Calu3 (cell line): ENCODE measurements around the gene SKA3. TPM values are rescaled to one million over a fixed set of nuclear protein-coding genes. Genes with fewer than 3 reads are reported as not detected.
"Not testable (repeated sequence)": the region's sequence is repeated elsewhere in the genome, so short reads cannot be mapped to it uniquely, and the experiment has no call there.

Experiments used
- BruUV-seq: library from RNA; stranded (reverse); fragments of 400-500 nt; replicated peaks from 2 replicates; lab custom pipeline; 2021; lab: Mats Ljungman, UMichigan
- CTCF ChIA-PET: fragments of 300-600 bp; sonication (Branson Sonifier 250); formaldehyde crosslinking; loops from one replicate; lab custom pipeline; 2022; ENCODE audit warnings: antibody characterized with exemption; lab: Charles Lee
- DNase-seq: peaks from one replicate; pipeline ENCODE4 v3.0.0; 2022
- H3K27ac Mint-ChIP-seq: one replicate; pipeline ENCODE4 v1.8.0; 2022; ENCODE audit warnings: mixed read lengths; ENCODE audit not compliant: unreplicated experiment
- H3K27me3 Mint-ChIP-seq: one replicate; pipeline ENCODE4 v1.8.0; 2022; ENCODE audit warnings: mixed read lengths; ENCODE audit not compliant: unreplicated experiment
- H3K36me3 Mint-ChIP-seq: one replicate; pipeline ENCODE4 v1.8.0; 2022; ENCODE audit warnings: mild to moderate bottlenecking, moderate library complexity, mixed read lengths; ENCODE audit not compliant: insufficient read depth, unreplicated experiment
- H3K4me1 Mint-ChIP-seq: one replicate; pipeline ENCODE4 v1.8.0; 2022; ENCODE audit warnings: mild to moderate bottlenecking, low read depth, mixed read lengths; ENCODE audit not compliant: unreplicated experiment
- H3K4me3 Mint-ChIP-seq: one replicate; pipeline ENCODE4 v1.8.0; 2022; ENCODE audit warnings: mild to moderate bottlenecking, low read depth, moderate library complexity, mixed read lengths; ENCODE audit not compliant: unreplicated experiment
- H3K9me3 Mint-ChIP-seq: one replicate; pipeline ENCODE4 v1.8.0; 2022; ENCODE audit warnings: low read depth, mixed read lengths; ENCODE audit not compliant: unreplicated experiment
- CTCF ChIP-seq: fragments of 200-600 bp; IDR thresholded peaks from one replicate; pipeline ENCODE4 v1.8.0; 2022; ENCODE audit warnings: antibody characterized with exemption; ENCODE audit not compliant: unreplicated experiment
- intact Hi-C: fragments of 100-400 bp; cut with micrococcal nuclease; formaldehyde crosslinking; loops from one replicate; pipeline ENCODE4 v1.10.0; 2022; ENCODE audit not compliant: unreplicated experiment
- total RNA-seq: library from RNA; stranded (reverse); gene quantifications from 2 replicates; pipeline ENCODE4 v1.2.3, GENCODE V29; 2022

SKA3 gene
- total RNA-seq, 1 experiment from 2014 or later, result 25.9 TPM

- no peak for TF ChIP-seq CTCF
- no peak for DNase-seq
- no peak overlapping the region for H3K4me3 Mint-ChIP-seq
- CTCF ChIA-PET, result no interaction called here
- no peaks in the 10 kb centered on the region for H3K36me3 Mint-ChIP-seq
- intact Hi-C loops, result no loop called here
- peaks cover 6% of the 10 kb centered on the region for H3K9me3 Mint-ChIP-seq
- no peak overlapping the region for H3K27ac Mint-ChIP-seq
- no peaks in the 10 kb centered on the region for H3K4me1 Mint-ChIP-seq
- H3K27me3 Mint-ChIP-seq, result peaks cover 44% of the 10 kb centered on the region
- no TSS peak for BruUV-seq
Observed at GRCh38 chr13:21208652-21209154, 32.4 kb upstream of the SKA3 start.

DNA sequence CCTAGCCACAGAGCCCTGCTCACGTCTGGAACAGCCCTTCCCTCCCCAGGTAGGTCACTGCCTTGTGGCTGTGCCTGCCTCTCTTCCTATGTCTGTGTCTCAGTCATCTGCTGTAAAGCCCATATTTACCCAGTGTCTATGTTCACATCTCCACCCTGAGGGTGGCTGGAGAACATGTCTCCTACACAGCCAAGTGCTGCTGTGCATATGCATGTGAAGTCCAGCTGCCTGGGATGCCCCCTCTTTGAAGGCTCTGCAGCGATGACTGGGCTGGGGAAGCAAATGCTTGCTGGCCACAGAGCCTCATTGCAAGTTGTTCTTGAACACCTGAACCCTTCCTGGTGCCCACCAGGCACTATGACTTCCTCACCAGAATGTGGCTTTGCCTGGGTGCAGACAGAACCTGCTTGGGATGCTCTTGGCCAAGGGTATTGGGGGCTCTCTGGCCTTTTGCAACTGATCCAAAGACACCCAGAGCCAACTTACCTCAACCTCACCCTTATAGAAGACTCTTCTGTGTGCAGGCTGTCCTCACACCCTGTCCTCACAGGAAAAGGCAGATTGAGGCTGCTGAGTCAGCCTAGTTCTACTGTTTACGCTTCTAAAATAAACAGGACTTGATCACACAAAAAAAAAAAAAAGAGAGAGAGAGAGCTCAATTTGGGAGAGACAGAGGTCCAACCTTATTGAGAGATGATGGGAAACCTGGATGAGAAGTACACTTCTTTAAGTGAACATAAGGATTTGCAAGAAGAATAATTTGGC, 26.6 kb upstream of the SKA3 start:
- no peak overlapping the region for H3K27ac Mint-ChIP-seq
- intact Hi-C loops, result no loop called here
- no peak for DNase-seq
- TF ChIP-seq CTCF, result no peak
- BruUV-seq, result no TSS peak
- H3K9me3 Mint-ChIP-seq, result no peaks in the 10 kb centered on the region
- H3K4me1 Mint-ChIP-seq, result no peaks in the 10 kb centered on the region
- CTCF ChIA-PET, result interaction anchor here (0.6 kb wide), 1 partner anchor 14 kb away, joined by 3 read pairs; no protein-coding TSS in a partner anchor
- peaks cover 30% of the 10 kb centered on the region for H3K27me3 Mint-ChIP-seq
- no peak overlapping the region for H3K4me3 Mint-ChIP-seq
- H3K36me3 Mint-ChIP-seq, result no peaks in the 10 kb centered on the region

DNA sequence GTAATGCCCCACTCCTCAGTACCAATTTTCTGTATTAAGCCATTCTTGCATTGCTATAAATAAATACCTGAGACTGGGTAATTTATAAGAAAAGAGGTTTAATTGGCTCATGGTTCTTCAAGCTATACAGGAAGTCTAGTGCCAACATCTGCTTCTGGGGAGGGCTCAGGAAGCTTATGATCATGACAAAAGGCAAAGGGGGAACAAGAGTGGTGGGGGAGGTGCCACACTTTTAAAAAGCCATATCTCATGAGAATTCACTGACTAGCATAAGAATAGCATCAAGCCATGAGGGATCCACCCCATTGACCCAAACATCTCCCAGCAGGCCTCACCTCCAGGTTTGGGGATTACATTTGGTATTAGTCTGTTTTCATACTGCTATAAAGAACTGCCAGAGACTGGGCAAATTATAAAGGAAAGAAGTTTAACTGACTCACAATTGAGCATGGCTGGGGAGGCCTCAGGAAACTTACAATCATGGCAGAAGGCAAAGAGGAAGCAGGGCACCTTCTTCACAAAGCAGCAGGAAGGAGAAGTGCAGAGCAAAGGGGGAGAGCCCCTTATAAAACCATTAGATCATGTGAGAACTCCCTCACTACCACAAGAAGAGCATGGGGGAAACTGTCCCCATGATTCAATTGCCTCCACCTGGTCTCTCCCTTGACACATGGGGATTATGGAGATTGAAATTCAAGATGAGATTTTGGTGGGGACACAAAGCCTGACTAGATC, 25.3 kb upstream of the SKA3 start:
- peaks cover 30% of the 10 kb centered on the region for H3K27me3 Mint-ChIP-seq

GRCh38 chr13:21198391-21198790, 22.0 kb upstream of the SKA3 start:
- BruUV-seq, result not testable (repeated sequence)

More for the DNA sequence above, 25.3 kb upstream of the SKA3 start:
- H3K27ac Mint-ChIP-seq, H3K36me3 Mint-ChIP-seq, H3K4me3 Mint-ChIP-seq, CTCF ChIA-PET, intact Hi-C loops, H3K4me1 Mint-ChIP-seq, H3K9me3 Mint-ChIP-seq, DNase-seq, BruUV-seq: not testable (repeated sequence)

DNA sequence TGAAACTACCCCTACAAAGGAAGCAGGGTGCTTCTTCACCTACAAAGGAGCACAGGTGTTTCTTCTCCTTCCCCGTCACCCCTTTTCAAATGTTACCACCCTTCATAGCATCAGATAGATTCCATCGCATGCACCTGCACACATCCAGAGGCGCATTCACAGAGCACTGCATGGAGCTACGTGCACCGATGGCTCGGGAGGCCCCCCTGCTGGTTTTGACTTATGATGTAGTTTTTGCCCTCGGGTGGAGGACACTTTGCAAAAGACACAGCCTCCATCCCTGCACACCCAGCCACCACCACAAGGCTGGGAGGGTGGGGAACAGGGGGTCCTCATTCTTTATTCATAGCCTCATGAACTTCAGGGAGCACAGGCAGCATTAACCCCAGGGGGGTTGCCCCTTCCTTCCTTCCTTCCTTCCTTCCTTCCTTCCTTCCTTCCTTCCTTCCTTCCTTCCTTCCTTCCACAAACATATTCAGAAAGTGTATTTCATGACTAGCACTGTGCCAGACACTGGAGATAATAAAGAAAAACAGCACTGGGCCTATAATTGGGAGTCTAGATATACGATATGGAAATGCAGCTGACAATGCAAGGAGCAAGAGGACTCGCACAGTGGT, 21.4 kb upstream of the SKA3 start:
- DNase-seq, H3K9me3 Mint-ChIP-seq, H3K4me3 Mint-ChIP-seq, BruUV-seq, CTCF ChIA-PET, H3K36me3 Mint-ChIP-seq, H3K27ac Mint-ChIP-seq, H3K4me1 Mint-ChIP-seq, intact Hi-C loops: not testable (repeated sequence)
- H3K27me3 Mint-ChIP-seq, result peaks cover 18% of the 10 kb centered on the region

More at GRCh38 chr13:21198391-21198790, 22.0 kb upstream of the SKA3 start:
- DNase-seq, H3K4me3 Mint-ChIP-seq, intact Hi-C loops, H3K36me3 Mint-ChIP-seq, H3K9me3 Mint-ChIP-seq, CTCF ChIA-PET, H3K27ac Mint-ChIP-seq, H3K4me1 Mint-ChIP-seq: not testable (repeated sequence)
- H3K27me3 Mint-ChIP-seq, result peaks cover 25% of the 10 kb centered on the region

DNA sequence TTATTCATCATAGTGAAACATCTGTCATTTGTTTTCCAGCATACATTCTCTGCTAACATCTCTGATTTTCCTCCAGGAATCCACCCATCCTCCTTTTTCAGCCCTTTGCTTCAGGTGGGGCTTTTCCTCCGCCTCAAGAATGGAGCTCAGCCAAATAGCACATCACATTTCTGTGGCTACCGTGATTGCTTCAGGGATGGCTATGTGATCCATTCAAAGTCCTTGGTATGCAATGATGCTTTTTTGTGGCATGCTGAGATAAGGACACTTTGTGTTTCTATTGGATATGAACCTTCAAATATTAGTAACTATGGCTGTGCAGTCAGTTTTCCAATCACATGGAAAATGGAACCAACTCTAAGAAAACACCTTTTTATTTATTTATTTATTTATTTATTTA, 18.4 kb upstream of the SKA3 start:
- H3K36me3 Mint-ChIP-seq, H3K4me1 Mint-ChIP-seq, H3K27me3 Mint-ChIP-seq, DNase-seq, BruUV-seq, H3K9me3 Mint-ChIP-seq, H3K27ac Mint-ChIP-seq, intact Hi-C loops, H3K4me3 Mint-ChIP-seq, CTCF ChIA-PET: not testable (repeated sequence)

GRCh38 chr13:21186410-21186809, 10.1 kb upstream of the SKA3 start:
- BruUV-seq, result not testable (repeated sequence)

More at GRCh38 chr13:21186410-21186809, 10.1 kb upstream of the SKA3 start:
- H3K9me3 Mint-ChIP-seq, H3K27me3 Mint-ChIP-seq, CTCF ChIA-PET, H3K27ac Mint-ChIP-seq, intact Hi-C loops, DNase-seq, H3K4me3 Mint-ChIP-seq, H3K36me3 Mint-ChIP-seq, H3K4me1 Mint-ChIP-seq: not testable (repeated sequence)
